ENCODE measurements around the gene USP25.

The USP25 gene

DNA sequence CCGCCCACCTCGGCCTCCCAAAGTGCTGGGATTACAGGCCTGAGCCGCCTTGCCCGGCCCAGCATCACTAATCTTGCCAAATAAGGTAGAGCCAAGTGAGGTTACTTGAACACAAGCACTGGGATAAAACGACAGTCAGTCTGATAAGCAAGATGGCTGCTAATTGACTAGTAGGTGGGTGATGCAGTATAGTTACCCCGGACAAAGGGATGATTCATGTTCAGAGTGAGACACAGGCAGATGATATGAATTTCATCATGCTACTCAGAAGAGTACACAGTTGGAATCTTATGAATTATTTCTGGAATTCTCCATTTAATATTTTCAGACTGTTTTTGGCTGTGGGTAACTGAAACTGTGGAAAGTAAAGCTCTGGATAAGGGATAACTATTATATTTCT, 178.4 kb downstream of the USP25 start:
- Histone ChIP-seq H3K4me2 (ENCODE audit: low read length) (no peak overlapping the region), H3K9me3 (ENCODE audit: control insufficient read depth, insufficient read depth, low read length) (no peaks in the 10 kb centered on the region), H3K27me3 (ENCODE audit: control insufficient read depth, low read length) (no peaks in the 10 kb centered on the region), H4K20me1 (ENCODE audit: control insufficient read depth, insufficient read depth, low read depth, low read length) (no peaks in the 10 kb centered on the region), H3K27ac (ENCODE audit: low read depth, low read length) (no peak overlapping the region), H3F3A (ENCODE audit: control insufficient read depth, insufficient read depth) (no peaks in the 10 kb centered on the region), H3K79me2 (ENCODE audit: control insufficient read depth, low read length) (no peaks in the 10 kb centered on the region), H3K9me2 (replicated peaks; ENCODE audit: control insufficient read depth, low read length) (no peaks in the 10 kb centered on the region), H3K4me3 (ENCODE audit: low read length) (no peak overlapping the region), H3K4me1 (ENCODE audit: control insufficient read depth, low read length) (no peaks in the 10 kb centered on the region), H3K36me3 (ENCODE audit: control insufficient read depth, low read length) (no peaks in the 10 kb centered on the region)
- TF ChIP-seq, protein P1, sequence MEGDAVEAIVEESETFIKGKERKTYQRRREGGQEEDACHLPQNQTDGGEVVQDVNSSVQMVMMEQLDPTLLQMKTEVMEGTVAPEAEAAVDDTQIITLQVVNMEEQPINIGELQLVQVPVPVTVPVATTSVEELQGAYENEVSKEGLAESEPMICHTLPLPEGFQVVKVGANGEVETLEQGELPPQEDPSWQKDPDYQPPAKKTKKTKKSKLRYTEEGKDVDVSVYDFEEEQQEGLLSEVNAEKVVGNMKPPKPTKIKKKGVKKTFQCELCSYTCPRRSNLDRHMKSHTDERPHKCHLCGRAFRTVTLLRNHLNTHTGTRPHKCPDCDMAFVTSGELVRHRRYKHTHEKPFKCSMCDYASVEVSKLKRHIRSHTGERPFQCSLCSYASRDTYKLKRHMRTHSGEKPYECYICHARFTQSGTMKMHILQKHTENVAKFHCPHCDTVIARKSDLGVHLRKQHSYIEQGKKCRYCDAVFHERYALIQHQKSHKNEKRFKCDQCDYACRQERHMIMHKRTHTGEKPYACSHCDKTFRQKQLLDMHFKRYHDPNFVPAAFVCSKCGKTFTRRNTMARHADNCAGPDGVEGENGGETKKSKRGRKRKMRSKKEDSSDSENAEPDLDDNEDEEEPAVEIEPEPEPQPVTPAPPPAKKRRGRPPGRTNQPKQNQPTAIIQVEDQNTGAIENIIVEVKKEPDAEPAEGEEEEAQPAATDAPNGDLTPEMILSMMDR (IDR thresholded peaks at IDR 0.05; ENCODE audit: low read depth, low read length, poor library complexity, severe bottlenecking), result no peak
- TF ChIP-seq EZH2phosphoT487 (IDR thresholded peaks at IDR 0.05; ENCODE audit: borderline replicate concordance, low read length), result no peak

DNA sequence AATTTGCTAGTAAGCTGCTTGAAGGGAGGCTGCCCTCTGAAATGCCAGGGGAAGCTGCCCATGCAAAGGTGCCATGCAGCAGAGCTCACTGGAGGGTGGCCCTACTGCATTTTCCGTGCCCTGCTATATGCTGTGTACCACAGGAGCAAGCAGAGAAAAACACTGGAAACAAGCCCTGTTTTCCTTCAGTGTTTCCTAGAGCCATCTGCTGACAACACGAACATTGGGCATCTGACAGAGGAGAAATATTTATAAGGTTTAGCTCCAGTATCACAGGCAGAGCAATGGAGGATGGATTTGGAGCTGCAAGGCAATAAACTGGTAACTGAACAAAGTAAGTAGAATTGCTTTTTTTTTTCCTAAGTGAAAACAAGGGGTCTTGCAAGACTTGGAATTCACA, 198.4 kb downstream of the USP25 start:
- Histone ChIP-seq H4K20me1 (ENCODE audit: control insufficient read depth, insufficient read depth, low read depth, low read length) (no peaks in the 10 kb centered on the region), H3K27ac (ENCODE audit: low read depth, low read length) (no peak overlapping the region), H3K36me3 (ENCODE audit: control insufficient read depth, low read length) (no peaks in the 10 kb centered on the region), H3K4me3 (ENCODE audit: low read length) (no peak overlapping the region), H3K27me3 (ENCODE audit: control insufficient read depth, low read length) (no peaks in the 10 kb centered on the region), H3K9me2 (replicated peaks; ENCODE audit: control insufficient read depth, low read length) (no peaks in the 10 kb centered on the region), H3K79me2 (ENCODE audit: control insufficient read depth, low read length) (no peaks in the 10 kb centered on the region), H3F3A (ENCODE audit: control insufficient read depth, insufficient read depth) (no peaks in the 10 kb centered on the region), H3K4me1 (ENCODE audit: control insufficient read depth, low read length) (no peaks in the 10 kb centered on the region), H3K9me3 (ENCODE audit: control insufficient read depth, insufficient read depth, low read length) (no peaks in the 10 kb centered on the region), H3K4me2 (ENCODE audit: low read length) (no peak overlapping the region)
- TF ChIP-seq, protein P1 (IDR thresholded peaks at IDR 0.05; ENCODE audit: low read depth, low read length, poor library complexity, severe bottlenecking), result no peak
- TF ChIP-seq EZH2phosphoT487 (IDR thresholded peaks at IDR 0.05; ENCODE audit: borderline replicate concordance, low read length), result no peak

DNA sequence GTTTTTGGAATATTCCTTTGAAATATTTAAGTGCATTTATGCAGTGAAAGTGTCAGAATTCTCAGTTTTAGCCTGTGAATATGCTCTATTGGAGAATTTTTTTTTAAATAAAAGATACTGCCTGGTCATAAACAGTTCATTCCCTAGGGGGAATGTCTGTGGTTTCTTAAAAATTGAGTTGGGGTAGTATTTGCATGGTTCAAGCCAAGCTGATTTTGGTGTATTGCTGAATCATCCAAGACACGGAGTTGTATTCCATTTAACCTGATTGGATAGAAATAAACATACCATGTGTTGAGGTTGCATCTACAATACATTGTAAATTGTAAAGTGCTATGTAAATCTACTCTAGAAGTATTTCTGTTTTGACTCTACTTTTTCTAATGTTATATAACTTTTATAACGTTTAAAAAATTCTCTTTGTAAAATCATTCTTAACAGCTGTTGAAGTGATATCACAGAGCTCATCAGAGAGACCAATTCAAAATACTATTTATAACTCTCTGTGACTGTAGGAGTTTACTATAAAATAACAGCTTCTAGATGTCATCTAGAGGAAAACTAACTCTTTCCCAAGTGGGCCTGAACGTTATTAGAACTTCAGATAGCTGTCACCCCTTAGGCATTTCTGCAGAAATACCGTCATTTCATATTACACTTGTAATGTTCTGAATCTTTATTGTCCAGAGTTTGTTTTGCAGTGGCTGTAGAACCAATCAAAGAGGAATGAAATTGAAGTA, 199.1 kb downstream of the USP25 start:
- Histone ChIP-seq H3K9me2 (replicated peaks; ENCODE audit: control insufficient read depth, low read length) (no peaks in the 10 kb centered on the region), H3K9me3 (ENCODE audit: control insufficient read depth, insufficient read depth, low read length) (no peaks in the 10 kb centered on the region), H3F3A (ENCODE audit: control insufficient read depth, insufficient read depth) (no peaks in the 10 kb centered on the region), H4K20me1 (ENCODE audit: control insufficient read depth, insufficient read depth, low read depth, low read length) (no peaks in the 10 kb centered on the region), H3K4me2 (ENCODE audit: low read length) (no peak overlapping the region), H3K4me3 (ENCODE audit: low read length) (no peak overlapping the region), H3K79me2 (ENCODE audit: control insufficient read depth, low read length) (no peaks in the 10 kb centered on the region), H3K27me3 (ENCODE audit: control insufficient read depth, low read length) (no peaks in the 10 kb centered on the region), H3K4me1 (ENCODE audit: control insufficient read depth, low read length) (no peaks in the 10 kb centered on the region), H3K36me3 (ENCODE audit: control insufficient read depth, low read length) (no peaks in the 10 kb centered on the region), H3K27ac (ENCODE audit: low read depth, low read length) (no peak overlapping the region)
- no peak for TF ChIP-seq EZH2phosphoT487 (IDR thresholded peaks at IDR 0.05; ENCODE audit: borderline replicate concordance, low read length)
- TF ChIP-seq, protein P1 (IDR thresholded peaks at IDR 0.05; ENCODE audit: low read depth, low read length, poor library complexity, severe bottlenecking), result no peak

Measured in DOHH2 (cell line).